GM13977 (cell line): Measurements from ENCODE around the gene TK1.

Experiments used
- DNase-seq: peaks from one replicate; pipeline ENCODE4 v3.0.0; 2012; ENCODE audit warnings: low spot score
- in situ Hi-C: fragments of 300-500 bp; cut with MboI; formaldehyde crosslinking; loops from one replicate; pipeline ENCODE4 v1.12.0; 2022; ENCODE audit warnings: low sequenced_read_pairs, low pct_unique_long_range_greater_than_20kb, mixed read lengths, inconsistent platforms; ENCODE audit not compliant: unreplicated experiment
- TF ChIP-seq, protein P1 (sequence below): IDR thresholded peaks from 2 replicates; pipeline ENCODE4 v1.5.1; 2012; ENCODE audit warnings: mild to moderate bottlenecking, control low read depth; ENCODE audit not compliant: insufficient read depth; ENCODE audit errors: extremely low read depth, missing control alignments

The TK1 gene

DNA sequence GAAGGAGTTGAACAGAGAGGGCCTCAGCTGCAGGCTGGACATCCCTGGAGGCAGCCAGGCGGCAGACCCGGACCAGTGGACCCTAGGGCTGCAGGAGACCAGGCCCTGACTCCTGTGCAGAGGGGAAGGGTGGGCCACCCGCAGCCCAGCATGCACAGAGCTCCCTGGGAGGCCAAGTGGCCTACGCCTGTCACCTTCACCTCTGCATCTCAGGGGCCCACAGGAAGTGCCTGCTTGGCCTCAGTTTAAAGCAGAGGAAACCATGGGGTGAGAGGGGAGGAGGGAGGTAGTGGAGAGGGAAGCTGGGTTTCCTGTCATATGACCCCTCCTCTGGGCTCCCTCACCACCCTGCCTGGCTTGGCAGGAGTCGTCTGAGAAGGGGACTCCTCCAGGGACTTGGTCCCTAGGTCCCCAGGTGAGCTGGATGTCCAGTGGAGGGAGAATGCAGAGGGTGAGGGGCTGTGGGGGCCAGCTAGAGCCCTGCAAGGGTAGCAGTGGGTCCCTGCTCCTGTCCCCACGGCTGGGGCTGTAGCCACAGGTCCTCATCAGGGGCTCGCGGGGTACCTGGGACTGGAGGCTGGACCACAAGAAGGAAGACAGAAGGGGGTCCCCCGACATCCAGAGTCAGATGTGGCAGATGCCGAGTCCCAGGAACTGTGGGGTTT is 56.3 kb downstream of the TK1 start, which contains the start of gene TMC8:
Gene TMC8 (plus strand): TSS at position 335 of the 665 bp plus-strand sequence. CDS start 818 bp downstream, outside the sequence.
- peak; percentile 80 for DNase-seq
- in situ Hi-C loops: no loop called here

DNA sequence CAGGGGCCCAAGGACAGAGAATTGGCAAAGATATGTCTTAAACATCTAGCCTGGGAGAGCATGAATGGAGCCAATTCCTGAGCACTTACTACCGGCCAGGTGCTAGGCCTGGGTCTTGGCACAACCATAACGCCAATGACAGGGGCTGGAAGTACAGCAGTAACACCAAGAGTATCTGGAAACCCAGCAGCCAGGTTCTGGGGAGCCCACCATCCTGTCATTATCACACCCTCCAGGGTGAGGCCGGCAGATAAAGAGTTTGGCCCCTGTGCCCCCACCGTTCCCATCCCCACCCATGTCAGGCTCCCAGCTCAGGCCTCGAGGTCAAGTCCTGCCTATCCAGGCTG is 56.8 kb downstream of the TK1 start:
- in situ Hi-C loops: no loop called here
- no peak for DNase-seq

More for the DNA sequence above, 56.3 kb downstream of the TK1 start, which contains the start of gene TMC8:
- TF ChIP-seq, protein P1, sequence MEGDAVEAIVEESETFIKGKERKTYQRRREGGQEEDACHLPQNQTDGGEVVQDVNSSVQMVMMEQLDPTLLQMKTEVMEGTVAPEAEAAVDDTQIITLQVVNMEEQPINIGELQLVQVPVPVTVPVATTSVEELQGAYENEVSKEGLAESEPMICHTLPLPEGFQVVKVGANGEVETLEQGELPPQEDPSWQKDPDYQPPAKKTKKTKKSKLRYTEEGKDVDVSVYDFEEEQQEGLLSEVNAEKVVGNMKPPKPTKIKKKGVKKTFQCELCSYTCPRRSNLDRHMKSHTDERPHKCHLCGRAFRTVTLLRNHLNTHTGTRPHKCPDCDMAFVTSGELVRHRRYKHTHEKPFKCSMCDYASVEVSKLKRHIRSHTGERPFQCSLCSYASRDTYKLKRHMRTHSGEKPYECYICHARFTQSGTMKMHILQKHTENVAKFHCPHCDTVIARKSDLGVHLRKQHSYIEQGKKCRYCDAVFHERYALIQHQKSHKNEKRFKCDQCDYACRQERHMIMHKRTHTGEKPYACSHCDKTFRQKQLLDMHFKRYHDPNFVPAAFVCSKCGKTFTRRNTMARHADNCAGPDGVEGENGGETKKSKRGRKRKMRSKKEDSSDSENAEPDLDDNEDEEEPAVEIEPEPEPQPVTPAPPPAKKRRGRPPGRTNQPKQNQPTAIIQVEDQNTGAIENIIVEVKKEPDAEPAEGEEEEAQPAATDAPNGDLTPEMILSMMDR: no peak

DNA sequence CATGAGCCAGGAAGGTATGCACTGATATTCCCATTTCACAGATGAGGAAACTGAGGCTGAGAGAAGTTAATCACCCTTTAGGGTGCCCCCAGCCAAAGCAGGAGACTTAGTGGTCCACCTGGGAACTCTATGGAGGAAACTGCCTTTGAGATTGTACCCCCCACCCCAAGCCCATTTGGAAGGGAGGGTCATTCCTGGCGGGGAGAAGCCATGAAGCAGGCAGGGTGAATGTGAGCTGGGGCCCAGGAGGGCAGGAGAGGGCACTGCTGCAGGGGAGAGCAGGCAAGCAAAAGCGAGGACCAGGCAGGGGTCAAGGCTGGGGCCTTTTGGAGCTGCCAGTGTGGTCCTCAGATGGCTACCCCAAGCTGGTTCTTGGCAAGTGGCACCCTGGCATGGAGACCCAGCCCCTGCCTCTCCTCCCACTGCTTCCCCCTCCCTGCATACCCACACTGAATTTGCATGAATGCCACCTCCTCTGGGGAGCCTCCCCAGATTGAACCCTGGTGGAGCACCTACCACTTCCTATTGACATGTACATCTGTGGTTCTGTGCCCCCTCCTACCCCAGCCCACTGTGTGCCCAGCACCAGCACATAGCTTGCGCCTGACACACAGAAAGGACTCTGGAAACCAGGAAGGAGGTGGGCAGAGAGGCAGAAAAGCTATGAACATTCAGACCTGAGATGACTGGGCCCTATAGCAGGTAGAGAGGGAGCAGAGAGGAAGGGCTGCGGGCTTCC is 57.3 kb downstream of the TK1 start:
- TF ChIP-seq, protein P1: no peak
- no peak for DNase-seq

More for the DNA sequence above, 56.8 kb downstream of the TK1 start:
- TF ChIP-seq, protein P1: no peak

DNA sequence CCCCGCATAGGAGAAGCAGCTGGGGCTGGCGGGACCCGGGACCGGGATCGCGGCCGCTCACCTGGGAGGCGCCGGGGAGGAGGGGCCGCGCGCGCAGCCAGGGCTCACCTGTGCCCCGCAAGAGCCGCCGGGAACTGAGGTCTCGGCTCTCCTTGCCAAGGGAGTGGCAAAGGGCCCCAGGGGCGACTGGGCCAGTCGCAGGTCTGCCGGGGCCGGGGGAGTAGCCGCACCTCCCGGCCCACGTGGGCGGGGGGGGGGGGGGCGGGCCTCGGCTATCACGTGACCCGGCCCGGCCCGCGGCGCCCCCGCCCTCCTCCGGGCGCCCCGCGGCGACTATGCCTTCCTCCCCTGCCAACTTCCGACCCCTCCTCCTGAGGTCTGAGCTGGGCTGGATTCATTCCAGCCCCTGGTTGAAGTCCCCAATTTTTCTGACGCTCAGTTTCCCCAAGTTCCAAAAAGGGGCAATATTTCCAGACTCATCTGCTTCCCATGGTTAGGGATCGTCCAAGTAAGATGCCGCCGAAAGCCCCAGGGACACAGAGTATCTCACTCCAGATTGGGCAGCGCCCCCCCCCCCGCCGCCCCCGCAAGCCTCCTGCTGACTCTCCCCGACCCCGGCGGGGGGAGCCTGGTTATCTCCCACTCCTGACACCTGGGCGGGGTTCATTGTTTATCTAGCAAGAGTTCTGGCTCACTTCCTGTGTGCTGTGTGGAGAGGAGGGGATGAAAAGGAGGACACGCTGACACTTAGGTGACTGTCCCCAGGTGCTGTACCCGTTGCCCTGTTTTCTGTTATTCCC is 58.1 kb downstream of the TK1 start, which contains the start of gene TMC6:
Gene TMC6 (minus strand): TSS at position 205 of the 800 bp plus-strand sequence. CDS start 1,923 bp downstream, outside the sequence.
- in situ Hi-C loops: no loop called here
- peak; percentile 92 for DNase-seq
- TF ChIP-seq, protein P1: no peak

More for the DNA sequence above, 57.3 kb downstream of the TK1 start:
- in situ Hi-C loops: no loop called here

DNA sequence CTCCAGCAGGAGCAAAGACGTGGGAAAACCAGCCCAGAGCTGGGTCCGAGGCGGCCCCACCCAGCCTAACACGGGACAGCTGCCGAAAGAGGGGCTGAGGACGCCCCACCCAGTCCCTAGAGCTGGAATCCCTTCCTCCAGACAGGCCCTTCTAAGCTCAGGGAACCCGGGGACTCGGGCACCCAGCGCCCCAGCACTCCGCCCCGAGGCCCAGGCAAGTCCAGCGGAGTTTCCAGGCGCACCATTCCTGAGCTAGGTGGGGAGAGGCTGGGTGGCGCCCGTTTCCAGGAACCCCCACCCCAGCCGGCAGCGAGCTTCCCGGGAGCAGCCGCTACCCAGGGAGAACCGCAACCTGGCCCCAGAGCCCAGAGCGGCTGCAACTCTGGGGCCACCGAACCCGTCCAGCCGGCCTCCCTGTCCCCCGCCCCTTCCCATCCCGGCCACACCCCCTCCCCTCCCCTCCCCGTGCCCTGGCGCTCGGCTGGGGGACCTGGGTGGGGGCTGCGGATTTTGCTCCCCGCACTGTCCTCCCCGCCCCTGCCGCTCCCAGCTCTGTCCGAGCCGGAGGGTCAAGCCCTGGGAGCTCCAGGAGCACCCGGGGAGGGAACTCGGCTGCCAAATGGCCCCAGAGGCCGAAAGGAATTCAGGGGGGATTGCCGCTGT is 58.8 kb downstream of the TK1 start:
- TF ChIP-seq, protein P1: no peak
- in situ Hi-C loops: no loop called here
- peak; percentile 63 for DNase-seq

DNA sequence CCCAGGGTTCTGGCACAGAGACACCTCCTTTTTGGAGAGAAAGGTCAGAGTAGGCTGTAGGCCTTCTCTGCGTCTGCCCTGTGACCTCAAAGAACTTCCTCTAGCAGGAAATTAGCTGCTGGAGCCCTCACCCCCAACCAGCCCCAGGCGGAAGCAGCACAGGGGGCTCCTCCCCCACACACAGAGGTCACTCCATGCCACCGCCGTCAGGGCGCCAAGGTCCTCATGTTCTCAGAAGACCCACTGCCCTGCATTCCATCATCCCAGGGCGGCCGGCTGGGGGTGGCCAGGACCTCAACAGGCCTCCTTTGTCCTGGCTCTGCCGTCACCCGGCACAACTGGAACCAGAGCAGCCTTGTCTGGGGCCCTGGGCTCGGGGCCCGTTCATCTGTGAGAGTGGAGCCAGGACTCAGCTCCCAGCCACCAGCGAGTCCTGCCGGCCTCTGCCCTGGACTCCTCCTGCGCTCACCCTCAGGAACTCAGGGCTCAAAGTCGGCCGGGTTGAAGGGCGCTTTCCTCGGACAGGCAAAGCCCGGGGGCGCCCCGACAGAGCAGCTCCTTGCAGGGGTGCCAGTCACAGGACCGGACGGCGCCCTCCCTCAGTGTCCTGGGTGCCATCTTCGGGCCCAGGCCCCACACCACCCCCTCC is 59.5 kb downstream of the TK1 start:
- TF ChIP-seq, protein P1: no peak
- peak; percentile 72 for DNase-seq
- in situ Hi-C loops: no loop called here
